ENCODE measurements around the gene GSPT1.

Gene GSPT1

GRCh38 chr16:11913425-11914079 is 2.2 kb downstream of the GSPT1 start:
- DNase-seq (ENCODE audit: low spot score) = peak; percentile 66

DNA sequence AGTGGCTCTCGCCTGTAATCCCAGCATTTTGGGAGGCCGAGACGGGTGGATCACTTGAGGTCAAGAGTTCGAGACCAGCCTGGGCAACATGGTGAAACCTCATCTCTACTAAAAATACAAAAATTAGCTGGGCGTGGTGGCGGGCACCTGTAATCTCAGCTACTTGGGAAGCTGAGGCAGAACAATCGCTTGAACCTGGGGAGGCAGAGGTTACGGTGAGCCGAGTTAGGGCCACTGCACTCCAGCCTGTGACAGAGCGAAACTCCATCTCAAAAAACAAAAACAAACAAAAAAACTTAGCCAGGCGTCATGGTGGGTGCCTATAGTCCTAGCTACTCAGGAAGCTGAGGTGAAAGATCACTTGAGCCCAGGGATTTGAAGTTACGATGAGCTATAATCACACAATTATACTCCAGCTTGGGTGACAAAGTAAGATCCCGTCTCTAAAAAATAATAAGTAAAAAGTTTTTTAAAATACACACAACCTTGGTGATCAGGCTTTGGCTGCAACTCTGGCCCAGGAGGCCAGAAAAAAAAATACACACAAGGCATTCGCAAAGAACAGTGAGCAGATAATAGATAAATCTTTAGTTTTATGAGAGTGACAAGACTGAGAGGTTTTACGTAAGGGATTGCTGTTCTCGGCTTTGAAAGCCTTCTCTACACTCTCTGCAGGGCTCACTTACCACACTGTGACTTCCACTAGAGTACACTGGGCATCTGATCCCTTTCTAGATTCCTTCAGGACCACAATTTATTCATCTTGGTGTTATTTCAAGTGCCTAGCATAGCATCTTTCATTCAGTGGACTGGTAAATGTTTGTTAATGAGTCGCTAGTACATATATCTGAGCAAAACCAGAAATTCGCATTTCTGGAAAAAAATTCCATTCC is 5.9 kb downstream of the GSPT1 start:
- no peak for DNase-seq (ENCODE audit: low spot score)

- no peak for DNase-seq (ENCODE audit: low spot score)
Measured at GRCh38 chr16:11907160-11907970, 8.4 kb downstream of the GSPT1 start.

DNA sequence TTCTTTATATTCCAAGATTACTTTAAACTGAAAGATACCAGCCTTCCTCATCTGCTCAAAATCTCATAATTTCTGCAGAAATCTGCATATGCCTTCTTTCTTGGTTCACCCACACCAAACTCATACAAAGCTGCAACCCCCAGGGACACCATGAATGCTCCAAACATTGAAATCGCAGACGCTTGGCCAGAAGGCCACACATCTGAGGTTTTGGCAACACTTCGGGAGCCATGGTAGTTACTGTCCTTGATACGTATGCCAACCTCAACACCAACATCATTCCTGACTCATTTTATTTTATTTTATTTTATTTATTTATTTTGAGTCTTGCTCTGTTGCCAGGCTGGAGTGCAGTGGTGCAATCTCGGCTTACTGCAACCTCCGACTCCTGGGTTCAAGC is 11.8 kb downstream of the GSPT1 start:
- no peak for DNase-seq (ENCODE audit: low spot score)

- DNase-seq (ENCODE audit: low spot score) = no peak
Measured at GRCh38 chr16:11901091-11901490, 14.7 kb downstream of the GSPT1 start.

DNA sequence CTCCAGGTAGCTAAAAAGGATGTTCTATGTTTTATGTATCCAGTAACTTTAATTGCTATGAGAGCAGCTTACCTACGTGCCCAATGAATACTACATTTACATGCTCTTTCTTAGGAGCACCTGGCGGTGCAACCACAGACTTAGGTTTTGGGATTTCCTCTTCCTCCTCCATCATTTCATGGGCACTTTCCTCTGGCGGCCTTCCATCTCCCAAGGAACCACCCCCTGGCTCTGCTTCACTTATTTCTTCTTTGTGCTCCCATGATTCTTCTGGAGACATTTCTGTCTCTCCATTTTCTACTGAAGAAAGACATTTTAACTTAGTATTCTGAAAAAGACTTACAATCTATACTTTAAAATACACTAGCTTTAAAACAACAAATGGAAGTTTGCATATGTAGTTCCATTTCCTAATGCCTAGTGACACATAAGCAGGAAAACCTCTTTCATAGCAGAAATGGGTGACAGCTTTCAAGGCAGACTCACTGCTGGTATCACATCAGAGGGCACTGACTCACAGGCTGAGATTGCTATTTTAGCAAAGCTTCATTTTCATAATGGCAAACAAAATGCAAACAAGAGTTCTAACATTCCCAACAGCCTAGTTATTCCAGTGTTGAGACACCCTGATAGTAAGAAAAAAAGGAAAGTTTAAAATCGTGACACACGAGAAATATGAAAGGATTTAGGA is 19.1 kb downstream of the GSPT1 start:
- no peak for DNase-seq (ENCODE audit: low spot score)

GRCh38 chr16:11893571-11893970 is 22.2 kb downstream of the GSPT1 start:
- no peak for DNase-seq (ENCODE audit: low spot score)

- no peak for DNase-seq (ENCODE audit: low spot score)
Measured at GRCh38 chr16:11892761-11893160, 23.0 kb downstream of the GSPT1 start.

DNA sequence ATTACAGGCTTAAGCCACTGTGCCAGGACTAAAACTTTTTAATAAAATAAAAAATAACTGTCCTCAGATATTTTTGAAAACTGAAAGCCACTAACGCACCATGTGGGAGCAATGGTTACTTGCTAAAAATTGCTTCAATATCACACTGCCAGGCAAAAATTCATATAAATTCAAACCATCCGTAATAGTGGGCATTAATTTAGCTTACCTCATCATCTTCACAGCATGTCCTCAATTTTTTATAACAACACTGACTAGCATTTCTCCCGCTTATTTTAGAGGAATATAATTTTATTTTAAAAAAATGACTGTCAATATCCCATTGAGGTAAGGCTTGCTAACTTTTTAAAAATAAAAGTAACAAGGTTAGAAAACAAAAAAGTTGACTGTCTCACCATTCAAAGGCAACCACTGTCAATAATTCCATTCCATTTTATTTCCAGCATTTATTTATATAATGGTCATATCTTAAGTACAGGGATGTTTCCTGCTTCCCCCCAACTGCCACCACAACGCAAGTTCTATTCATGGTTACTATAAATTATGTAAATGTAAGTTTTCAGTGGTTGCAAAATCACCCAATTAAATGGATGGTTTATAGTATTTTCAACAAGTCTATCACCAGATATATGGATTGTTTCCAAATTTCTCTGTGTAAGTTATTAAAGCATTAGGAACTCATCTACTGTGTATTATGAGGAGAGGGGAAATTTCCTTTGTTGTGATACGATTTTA is 25.4 kb downstream of the GSPT1 start:
- no peak for DNase-seq (ENCODE audit: low spot score)

DNA sequence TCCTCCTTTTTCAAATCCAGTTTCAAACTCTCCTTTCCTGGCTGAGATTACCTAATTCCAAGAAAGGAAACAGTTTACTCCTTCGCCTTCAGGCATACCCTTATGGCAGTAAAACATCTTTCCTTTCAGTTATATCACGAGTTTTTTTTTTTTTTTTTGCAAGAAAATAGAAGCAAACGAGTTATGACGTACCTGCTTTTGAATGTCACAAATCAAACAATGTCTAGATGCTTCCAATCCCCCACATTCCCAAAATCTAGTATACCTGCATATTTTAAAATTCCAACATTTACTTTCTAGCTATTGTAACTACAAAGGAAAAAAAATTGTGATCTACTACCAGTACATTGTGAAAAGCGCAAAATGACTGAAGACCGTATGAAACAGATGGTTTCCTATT is 28.9 kb downstream of the GSPT1 start:
- DNase-seq (ENCODE audit: low spot score) = no peak

- DNase-seq (ENCODE audit: low spot score) = no peak
Measured at GRCh38 chr16:11884035-11884434, 31.7 kb downstream of the GSPT1 start.

GRCh38 chr16:11880007-11880406 is 35.7 kb downstream of the GSPT1 start:
- no peak for DNase-seq (ENCODE audit: low spot score)

DNA sequence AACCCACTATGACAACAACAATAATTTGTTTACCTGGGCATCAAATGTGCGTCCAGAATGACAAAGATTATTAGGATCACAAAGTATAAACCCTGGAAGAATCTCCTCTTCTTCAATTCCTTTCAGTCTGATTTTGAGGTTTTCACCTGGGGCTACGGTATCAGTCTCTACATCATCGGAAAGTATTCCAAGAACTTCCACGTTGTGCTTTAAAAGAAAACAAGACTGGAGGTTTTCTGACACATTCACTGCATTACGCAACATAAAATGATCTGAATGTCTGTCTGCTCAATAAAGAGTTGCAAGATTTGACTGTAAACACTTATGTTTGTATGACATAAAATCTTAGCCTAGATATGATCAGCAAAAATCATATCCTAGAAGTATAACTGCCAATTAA is 38.4 kb downstream of the GSPT1 start:
- no peak for DNase-seq (ENCODE audit: low spot score)

DNA sequence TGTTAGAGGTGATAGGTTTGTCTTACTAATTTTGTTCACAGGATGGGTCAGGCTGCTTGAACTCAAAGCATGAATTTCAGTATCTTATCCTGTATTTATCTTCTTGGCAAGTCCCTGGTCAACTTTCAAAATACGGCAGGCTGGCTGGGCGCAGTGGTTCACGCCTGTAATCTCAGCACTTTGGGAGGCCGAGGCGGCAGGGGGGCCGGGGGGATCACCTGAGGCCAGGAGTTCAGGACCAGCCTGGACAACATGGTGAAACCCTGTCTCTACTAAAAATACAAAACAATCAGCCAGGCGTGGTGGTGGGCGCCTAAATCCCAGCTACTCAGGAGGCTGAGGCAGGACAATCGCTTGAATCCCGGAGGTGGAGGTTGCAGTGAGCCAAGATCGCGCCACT is 39.5 kb downstream of the GSPT1 start:
- DNase-seq (ENCODE audit: low spot score) = no peak

DNA sequence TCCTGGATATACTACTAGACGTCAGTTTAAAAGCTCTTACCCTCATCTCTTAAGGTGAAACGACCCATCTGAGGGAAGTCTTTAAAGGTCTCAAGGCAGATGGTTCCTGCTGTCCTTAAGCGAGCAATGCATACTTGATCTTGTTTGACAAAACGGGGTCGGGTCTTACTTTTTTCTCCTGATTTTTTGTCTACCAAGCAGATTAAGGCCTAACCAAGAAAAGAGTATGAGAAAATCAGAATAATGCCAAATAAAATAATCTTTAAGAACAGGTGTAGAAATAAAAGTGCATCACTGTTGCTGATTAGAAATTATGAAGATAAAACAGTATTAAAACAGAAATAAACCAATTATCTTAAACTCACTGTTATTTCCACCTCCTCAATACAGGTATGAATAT is 40.0 kb downstream of the GSPT1 start:
- no peak for DNase-seq (ENCODE audit: low spot score)

GRCh38 chr16:11871193-11871592 is 44.6 kb downstream of the GSPT1 start:
- DNase-seq (ENCODE audit: low spot score) = peak; percentile 37

GRCh38 chr16:11870399-11870798 is 45.4 kb downstream of the GSPT1 start:
- no peak for DNase-seq (ENCODE audit: low spot score)

- no peak for DNase-seq (ENCODE audit: low spot score)
Measured at GRCh38 chr16:11869353-11870228, 46.2 kb downstream of the GSPT1 start.

- no peak for DNase-seq (ENCODE audit: low spot score)
Measured at GRCh38 chr16:11868412-11868980, 47.3 kb downstream of the GSPT1 start.

- DNase-seq (ENCODE audit: low spot score) = no peak
Measured at GRCh38 chr16:11862489-11862888, 53.3 kb downstream of the GSPT1 start.

Measured in hematopoietic multipotent progenitor cell treated with erythropoietin and hydrocortisone succinate and interleukin-3 and kit ligand, for 17 days (in vitro differentiated cells).